NCI-H2107 (cell line): Measurements from ENCODE around the gene GAL.
A peak's percentile ranks its signal among the peaks of the same experiment; 100 is the strongest.

Source experiments
- DNase-seq: peaks from one replicate; lab custom pipeline; 2025; lab: John Stamatoyannopoulos, UW

Gene GAL

DNA sequence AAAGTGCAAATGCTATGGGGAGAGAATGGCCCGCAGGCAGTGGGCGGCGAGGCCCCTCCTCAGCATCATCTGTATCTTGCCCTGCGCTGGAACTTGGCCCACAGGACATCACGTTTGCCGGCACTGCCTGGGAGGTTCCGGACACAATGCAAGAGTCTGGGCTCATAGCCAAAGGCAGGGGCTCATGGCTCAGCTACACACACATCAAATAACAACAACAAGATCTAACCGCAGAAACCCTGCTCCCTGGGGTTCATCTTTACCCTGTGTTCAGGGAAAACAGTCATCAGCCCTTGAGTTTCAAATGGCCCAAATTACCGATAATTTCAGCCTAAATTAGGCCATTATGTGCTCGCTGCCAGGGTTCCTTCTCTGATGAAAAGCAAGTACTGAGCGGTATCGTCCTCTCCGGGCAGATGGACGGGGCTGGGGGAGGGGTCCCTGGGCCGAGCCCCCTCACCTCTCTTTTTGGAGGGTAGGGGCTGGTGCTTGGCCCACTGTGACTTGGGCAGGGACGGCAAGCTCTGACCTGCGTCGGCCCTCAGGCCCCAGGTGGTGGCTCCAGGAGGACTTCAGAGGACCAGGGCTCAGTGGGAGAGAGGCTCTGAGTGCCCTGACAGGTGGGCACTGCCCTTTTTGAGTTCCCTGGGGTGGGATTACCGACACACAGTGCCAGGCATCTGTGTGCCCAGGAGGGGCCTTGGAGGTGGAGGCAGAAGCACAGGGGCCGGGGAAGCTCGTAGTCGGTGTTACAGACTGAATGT lies 25.0 kb upstream of the GAL start:
- DNase-seq = peak; percentile 91

DNA sequence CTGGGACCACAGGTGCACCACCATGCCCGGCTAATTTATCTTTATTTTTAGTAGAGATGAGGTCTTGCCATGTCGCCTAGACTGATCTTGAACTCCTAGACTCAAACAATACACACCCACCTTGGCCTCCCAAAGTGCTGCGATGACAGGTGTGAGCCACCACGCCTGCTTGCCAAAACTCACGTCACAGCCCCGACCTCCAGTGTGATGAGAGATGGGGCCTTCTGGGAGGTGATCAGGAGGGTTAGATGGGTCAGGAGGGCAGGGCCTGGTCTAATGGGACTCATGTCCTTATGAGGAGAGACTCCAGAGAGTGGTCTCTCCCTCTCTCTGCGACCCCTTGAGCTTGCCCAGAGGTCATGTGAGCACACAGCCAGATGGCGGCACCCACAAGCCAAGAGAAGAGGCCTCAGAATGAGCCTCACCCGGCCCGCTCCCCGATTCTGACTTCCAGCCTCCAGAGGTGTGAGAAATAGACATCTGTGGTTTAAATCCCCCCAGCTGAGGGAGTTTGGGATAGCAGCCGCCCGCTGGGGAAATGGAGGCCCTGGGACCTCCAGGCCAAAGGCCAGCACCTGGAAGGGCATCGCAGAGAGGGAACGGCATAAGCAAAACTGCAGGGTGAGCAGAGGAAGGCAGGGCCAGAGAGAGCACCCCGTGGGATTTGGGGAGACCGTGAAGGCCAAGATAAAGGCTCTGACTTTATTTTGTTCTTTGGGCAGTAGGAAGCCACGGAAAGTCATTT lies 24.1 kb upstream of the GAL start:
- DNase-seq = no peak

DNA sequence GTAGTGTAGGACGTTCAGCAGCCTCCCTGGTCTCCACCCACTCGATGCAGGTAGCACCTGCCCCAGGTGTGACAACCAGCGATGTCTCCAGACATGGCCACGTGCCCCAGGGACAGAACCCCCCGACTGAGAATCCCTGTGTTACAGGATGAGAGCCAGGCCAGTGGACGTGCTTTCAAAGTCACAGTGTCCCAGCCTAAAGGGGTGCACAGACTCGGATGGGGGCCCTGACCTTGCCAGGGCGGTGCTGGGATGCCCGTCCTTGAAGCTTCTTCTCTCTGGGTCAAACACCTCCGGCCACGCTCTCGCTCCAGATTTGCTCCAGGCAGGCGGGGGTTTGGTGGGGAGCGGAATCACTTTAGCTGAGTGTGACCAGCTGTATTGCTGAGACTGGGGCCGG lies 23.3 kb upstream of the GAL start:
- no peak for DNase-seq

DNA sequence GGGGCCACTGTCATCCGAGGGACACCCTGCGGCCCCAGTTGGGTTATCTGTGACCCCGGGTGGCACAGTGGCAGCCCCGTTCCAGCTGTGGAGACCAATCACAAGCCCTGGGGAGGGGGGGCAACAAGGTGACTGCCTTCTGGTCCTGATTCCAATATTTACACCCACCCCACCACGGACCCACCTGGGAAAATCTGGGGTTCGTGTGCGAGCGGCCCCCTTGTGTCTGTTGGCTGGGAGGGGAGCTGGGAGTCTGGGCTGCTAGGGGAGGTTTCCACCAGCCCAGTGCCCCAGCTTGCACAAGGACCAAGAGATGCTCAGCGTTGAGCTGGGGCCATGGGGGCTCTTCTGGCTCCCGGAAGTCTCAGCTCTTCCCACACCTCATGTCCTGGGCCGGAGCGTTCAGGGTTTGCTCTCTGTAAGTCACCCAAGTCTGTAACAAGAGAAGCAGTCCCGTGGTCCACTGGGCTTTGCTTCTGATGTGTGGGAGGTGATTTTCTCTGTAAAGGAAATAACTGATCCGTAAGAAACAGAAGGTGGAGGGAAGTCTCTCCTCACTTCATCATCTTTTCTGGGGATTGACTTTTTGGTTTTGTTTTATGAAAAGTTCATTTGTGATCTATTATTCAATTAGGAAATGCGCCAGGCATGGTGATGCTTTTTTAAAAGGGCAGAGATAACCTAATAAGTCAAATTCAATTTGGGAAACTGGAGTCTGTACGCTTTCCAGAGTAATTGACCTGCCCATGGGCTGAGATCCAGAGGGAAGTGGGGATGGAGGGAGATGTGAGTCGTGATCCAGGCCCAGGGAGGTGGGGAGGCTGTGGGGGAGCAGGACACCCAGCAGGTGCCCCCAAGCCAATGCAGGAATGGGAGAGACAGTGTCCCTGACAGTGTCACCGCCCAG lies 22.4 kb upstream of the GAL start:
- DNase-seq = no peak

DNA sequence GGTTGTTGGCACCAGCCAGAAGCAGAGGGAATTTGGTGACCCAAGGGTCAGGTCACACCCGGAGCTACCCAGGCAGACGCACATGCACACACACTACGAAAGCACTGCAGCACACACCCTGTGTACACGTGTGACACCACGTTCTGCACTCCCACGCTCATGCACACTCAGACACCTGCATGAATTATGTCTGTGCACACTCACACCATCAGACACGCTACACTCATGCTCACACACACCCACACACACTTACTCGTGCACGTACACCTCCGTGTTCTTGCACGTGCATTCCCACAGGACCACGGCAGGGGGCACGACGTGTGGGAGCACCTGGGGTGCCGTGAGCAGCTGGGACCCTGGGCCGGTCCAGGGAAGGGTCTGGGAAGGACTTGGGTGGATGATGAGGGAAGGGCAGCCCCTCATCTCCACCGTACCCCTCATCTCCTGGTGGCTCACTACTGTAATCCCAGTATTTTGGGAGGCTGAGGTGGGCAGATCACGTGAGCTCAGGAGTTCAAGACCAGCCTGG lies 20.8 kb upstream of the GAL start:
- DNase-seq = no peak

DNA sequence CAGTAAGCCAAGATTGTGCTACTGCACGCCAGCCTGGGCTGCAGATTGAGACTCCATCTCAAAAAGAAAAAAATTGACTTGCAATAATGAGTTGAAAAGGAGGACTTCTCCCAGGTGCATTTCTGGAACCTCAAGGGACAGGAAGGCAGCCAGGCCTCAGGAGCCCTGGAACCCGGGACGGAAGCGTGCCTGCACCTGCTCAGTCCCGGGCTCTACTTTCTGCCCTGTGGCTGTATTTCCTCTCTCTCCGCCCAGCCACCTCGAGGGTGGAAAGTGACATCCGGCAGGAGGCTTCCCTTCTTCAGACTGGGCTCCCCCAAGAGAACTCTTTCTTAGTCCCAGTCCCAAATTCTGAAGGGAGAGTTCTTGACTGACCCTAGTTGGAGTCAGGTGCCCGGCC lies 20.2 kb upstream of the GAL start:
- no peak for DNase-seq

DNA sequence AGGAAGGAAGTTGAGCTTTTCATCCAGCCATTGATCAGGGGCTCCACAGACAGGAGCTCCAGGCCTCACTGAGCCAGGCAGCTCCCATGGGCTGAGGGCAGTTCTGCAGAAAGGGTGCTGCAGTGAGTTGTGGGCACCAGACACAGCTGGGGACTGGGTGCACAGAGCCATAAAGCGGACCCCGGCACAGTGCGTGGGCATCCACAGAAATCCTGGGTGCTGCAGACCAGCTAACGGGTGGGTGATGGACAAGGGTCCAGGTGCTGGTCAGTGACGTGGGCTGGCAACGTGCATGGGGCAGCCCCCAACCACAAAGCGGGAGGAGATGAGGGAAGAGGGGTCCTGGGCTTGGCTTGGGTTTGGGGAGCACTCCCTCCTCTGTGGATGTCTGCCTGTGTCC lies 19.4 kb upstream of the GAL start:
- no peak for DNase-seq

DNA sequence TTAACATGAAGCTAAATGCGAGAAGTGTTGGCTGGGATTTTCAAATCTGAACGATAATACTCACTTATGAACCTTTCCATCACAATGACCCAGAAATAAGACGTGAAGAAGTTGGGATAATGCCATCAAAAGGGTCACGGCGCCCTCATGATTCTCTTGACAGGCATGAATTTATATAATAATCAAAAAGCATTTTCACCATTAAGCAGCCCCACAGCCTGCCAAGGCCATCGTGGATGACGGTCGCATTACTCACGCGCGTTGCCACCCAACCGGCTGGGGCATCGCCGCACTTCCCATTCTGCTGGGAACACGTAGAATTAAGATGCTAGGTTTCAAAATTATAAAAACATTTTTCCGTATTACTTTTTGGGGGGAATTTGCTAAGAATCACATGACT lies 18.9 kb upstream of the GAL start:
- no peak for DNase-seq

DNA sequence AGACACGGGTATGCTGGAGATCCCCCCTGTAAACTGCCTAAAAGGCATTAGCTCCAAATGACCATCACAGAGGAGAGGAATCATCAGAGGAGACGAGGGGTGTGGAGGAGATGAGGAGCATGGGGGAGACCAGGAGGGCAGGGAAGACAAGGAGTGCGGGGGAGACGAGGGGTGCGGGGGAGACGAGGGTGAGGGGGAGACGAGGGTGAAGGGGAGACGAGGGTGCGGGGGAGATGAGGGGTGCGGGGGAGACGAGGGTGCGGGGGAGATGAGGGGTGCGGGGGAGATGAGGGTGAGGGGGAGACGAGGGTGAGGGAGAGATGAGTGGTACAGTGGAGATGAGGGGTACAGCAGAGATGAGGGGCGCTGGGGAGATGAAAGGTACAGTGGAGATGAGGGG lies 17.5 kb upstream of the GAL start:
- DNase-seq = no peak

DNA sequence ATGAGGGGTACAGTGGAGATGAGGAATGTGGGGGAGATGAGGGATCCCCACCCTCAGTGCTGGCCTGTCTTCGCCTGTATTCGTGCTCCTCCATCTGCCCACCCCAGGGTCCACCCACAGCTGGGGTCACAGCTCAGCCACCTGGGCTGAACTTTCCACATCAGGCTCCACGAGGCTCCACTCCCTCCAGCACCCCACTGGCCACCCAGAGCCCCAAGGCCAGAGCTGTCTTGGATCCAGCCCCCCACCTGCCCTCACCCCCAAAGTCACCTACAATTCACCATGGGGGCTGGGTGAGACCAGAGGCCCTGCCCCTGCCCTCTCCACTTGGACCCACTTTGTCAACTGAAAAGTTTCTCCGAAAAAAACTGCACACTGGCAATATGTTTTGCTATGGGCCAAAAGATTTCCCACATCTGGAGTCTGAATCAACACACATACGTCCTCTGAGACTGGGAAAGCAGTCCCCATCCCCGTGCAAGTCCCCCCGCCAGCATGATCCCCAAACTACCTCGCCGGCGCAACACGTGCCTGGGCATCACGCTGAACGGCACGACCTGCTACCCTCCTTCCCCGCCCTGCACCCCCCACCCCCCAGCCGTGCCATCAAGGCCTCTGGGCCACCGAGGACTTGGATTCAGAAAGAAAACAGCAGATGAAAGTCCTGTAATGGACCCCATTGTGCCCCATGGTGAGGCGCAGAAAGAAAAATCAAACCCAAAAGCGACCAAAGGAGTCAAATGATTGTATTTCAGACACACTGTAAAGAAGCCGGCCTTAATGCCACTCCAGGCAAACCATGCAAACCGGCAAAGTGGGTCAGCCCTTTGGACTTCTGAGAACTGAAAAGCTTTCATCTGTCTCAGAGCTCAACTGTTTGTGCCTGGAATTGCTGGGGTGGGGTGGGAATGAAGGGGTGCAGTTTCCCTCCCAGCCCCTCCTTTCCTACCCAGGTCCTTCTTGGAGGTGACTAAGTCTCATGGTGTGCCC lies 16.5 kb upstream of the GAL start:
- DNase-seq = no peak

DNA sequence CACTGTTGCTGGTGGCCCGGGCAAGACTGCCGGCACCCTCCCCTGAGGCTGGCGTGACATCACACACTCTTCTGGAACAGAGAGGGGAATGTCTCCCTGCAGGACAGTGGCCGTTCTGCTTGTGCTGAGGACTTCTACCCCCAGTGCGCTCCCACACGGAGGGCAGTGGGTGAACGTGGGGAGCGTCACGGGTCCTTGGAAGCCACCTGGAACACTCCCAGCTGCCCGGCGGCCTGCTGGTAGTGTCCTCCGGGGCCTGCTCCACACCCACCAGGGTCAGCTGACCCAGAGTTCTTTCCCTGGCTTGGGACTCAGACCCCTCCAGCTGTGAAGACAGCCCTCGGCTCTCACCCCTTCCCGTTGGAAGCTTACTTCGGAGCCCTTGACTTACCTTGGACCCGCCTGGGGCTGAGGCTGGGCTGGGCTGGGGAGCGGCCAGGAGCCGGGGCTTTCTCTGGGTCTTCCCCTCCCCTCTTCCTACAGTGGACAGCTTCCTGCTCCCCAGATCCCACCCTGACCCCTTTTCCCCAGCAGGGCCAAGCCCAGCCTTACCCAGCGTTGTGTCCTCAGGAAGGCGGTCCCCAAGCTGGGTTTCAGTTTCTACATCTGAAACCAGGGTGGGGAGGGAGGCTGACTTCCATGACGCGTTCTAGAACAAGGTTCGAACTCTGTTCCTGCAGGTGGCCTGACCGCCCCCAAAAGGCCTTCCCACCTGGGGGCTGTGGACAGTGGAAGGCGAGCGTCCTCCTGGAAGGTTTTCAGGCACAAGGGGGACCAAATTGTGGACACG lies 14.8 kb upstream of the GAL start:
- DNase-seq = no peak

DNA sequence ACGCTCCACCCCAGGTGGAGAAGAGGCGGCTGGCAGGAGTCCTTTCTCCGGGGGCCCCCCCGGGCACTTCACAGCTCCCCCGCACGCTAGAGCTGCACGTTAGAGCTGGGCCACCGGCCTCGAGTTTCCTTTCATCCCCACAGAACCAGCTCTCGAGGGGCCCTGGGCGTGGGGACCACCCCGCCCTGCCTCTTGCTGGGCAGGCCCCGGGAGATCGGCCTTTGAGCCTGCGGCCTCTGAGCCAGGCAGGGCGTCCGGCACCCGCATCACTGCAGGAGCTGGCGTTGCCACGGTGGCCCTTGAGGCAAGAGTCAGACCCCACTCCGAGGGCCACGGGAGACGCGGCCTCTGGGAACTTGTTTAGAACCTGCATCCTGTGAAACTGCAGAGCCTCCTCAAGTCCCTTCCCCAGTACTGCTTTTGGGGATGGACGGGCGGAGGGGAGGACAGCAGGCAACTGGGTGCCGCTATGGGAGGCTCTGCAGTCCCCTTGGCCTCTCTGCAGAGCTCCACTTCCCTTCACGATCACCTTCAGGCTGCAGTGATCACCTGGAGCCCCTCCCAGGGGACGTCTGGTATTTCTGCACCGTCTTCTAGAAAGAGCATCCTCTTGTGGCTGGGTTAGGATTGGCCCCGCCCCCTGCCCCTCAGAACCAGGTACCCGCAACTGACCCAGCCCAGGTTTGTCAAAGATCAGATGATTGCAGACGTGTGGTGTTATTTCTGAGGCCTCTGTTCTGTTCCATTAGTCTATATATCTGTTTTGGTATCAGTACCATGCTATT lies 13.9 kb upstream of the GAL start:
- DNase-seq = no peak

DNA sequence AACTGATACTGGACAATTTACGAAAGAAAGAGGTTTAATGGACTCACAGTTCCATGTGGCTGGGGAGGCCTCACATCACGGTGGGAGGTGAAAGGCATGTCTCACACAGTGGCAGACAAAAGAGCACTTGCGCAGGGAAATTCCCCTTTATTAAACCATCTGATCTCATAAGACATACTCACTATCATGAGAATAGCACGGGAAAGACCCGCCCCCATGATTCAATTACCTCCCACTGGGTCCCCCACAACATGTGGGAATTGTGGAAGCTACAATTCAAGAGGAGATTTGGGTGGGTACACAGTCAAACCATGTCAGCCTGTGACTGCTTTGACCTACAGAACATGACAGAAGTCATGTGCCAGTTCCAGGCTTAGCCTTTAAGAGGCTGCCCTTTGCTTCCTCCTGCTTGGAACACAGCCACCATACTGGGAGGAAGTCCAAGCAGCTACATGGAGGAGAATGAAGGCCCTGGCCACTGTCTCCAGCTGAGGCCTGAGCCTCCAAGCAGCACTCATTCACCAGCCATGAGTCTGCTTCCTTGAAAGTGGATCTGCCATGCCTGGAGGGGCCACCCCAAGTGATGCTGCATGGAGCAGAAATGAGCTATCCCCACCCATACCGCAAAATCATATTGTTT lies 10.9 kb upstream of the GAL start:
- no peak for DNase-seq

DNA sequence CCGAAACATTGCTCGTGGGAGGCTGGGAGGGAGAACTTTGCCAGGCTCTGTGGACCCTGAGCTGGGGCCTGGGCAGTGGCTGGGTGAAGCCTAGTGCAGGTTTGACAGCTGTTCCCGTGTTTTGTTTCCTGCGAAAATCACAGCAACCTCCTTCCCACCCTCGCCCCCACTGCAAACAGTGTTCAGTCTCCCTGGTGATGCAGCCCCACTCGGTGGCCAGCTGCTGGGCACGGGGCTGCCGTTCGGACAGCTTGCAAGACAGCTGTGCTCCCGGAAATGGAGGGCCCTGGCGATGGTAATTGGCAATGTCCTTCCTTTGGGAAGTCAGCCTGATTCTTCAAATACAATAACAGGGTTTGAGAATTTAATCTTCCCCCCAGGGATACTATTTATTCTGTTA lies 10.4 kb upstream of the GAL start:
- no peak for DNase-seq

DNA sequence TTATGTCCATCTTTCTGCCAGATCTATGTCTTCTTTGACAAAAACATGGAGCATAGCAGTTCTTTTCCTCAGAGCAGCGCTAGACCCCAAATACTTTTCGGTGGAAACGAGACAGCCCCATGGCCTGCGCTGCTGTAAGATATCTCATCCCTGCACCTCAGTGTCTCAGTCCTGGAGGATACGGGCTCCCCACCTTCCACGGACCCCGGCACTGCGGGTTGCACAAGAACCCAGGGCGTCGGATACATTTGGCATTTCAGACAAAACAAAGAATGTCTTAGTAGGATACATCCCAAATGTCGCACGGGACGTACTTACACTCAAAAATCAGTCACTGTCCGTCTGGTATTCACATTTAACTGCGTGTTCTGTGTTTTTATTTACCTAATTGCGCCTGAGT lies 9.9 kb upstream of the GAL start:
- DNase-seq = no peak

DNA sequence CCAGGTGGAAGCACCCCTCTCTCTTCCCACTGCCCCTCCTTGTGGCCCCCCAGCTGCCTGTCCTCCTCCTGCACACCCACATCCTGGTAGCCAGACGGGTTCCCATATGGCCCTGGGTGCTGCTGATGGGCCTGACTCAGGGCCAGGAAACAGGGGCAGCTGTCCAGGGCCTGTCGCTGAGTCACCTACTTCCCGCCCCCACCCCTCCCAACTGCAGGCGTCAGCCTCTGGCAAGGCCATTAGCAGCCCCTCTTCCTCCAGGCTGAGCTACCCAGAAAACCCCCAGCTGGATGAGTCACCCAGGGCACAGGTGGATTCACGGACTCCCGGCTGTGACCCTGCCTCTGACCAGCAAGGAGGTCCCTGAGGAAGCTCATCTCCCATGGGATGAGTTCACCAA lies 6.9 kb upstream of the GAL start:
- no peak for DNase-seq

DNA sequence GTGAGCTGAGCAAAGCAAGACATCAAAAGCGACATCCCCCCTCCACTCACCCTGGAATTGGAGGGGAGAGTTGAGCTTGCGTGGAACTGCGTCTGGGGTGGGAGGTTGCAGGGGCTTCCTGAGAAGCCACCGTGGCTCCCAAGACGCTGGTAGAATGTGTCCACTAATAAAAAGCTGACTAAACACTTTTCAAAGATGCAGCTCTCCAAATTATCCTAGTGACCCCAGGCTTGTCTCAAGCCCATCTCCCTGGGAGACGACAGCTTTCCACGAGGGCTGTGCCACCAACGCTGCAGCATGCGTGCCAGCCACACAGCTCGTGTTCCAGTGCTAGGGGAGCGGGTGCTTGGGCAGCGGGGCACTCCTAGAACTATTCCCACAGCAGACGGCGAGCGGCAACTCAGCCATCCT lies 6.3 kb upstream of the GAL start:
- no peak for DNase-seq

DNA sequence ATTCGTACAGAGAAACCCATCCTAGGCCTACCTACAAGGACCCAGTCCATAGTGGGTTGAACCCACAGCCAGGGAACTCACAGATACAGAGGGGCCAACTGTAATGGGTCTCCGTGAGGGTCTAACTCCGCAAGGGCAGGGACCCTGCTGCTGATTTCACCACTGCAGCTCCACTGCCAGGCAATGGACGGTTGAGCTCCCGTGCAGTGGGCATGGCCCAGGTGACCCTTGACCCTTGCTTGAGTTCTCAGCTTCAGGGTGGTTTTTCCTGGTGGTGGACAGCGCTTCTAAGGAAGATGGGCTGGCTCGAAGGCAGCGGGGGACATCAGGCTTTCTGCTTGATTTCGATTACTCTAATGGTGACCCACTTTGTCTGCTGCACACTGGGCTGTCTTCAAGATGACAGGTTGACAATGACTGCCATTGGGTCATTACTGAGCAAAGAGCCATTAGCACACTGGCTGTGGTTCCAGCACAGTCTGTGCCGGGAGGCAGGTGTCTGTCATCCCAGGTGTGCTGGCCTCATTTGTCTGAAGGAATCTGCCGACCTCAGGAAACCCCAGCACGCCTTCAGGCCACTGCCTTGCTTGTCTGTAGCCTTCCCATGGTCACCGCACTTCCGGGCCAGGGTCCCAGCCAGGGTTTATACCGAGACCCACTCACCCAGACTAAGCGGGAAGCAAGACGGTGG lies 3.7 kb upstream of the GAL start:
- no peak for DNase-seq
